Astrocyte of the cerebellum (primary cell): ENCODE data around the gene RPGRIP1.
"Not testable (repeated sequence)": the region's sequence is repeated elsewhere in the genome, so short reads cannot be mapped to it uniquely, and the experiment has no call there.

Experiments used
- DNase-seq: peaks from one replicate; pipeline ENCODE4 v3.0.0-alpha.2; 2011; ENCODE audit warnings: low read depth
- H3K4me3 ChIP-seq: 2 replicates; pipeline ENCODE4 v1.5.1; 2011; ENCODE audit warnings: mild to moderate bottlenecking, low read depth, low read length, moderate library complexity
- in situ Hi-C: cut with HindIII; loops from 2 replicates; pipeline ENCODE4 v1.10.0; 2017; ENCODE audit warnings: low sequenced_read_pairs
- TF ChIP-seq, protein P1 (sequence below): IDR thresholded peaks from 2 replicates; pipeline ENCODE4 v1.5.1; 2012; ENCODE audit warnings: low read length, low read depth, moderate library complexity, mild to moderate bottlenecking; ENCODE audit errors: missing control alignments

Gene RPGRIP1

DNA sequence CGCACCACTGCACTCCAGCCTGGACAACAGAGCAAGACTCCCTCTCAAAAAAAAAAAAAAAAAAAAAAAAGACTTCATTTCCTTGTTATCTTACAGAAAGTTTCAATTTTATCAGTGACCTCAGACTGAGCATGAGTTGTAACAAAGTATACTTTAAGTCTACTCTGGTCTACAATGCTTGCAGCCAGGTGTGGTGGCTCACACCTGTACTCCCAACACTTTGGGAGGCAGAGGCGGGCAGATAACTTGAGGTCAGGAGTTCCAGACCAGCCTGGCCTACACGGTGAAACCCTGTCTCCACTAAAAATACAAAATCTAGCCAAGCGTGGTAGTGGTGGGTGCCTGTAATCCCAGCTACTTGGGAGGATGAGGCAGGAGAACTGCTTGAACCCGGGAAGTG, 28.7 kb upstream of the RPGRIP1 start:
- in situ Hi-C loops = no loop called here
- H3K4me3 ChIP-seq = no peak overlapping the region
- TF ChIP-seq, protein P1, sequence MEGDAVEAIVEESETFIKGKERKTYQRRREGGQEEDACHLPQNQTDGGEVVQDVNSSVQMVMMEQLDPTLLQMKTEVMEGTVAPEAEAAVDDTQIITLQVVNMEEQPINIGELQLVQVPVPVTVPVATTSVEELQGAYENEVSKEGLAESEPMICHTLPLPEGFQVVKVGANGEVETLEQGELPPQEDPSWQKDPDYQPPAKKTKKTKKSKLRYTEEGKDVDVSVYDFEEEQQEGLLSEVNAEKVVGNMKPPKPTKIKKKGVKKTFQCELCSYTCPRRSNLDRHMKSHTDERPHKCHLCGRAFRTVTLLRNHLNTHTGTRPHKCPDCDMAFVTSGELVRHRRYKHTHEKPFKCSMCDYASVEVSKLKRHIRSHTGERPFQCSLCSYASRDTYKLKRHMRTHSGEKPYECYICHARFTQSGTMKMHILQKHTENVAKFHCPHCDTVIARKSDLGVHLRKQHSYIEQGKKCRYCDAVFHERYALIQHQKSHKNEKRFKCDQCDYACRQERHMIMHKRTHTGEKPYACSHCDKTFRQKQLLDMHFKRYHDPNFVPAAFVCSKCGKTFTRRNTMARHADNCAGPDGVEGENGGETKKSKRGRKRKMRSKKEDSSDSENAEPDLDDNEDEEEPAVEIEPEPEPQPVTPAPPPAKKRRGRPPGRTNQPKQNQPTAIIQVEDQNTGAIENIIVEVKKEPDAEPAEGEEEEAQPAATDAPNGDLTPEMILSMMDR = no peak
- no peak for DNase-seq

DNA sequence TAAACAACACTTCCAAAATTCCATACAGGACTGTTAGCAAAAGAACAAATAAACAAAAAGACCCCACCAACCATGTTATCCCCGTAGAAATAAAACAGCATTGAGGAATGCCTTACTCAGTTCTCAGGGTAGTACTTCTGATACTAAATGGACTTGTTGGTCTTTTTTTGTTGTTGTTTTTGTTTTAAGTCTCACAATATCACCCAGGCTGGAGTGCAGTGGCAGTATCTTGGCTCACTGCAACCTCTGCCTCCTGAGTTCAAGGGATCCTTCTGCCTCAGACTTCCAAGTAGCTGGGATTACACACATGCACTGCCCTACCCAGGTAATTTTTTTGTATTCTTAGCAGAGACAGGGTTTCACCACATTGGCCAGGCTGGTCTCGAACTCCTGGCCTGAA, 27.7 kb upstream of the RPGRIP1 start:
- no peak overlapping the region for H3K4me3 ChIP-seq
- in situ Hi-C loops = no loop called here
- TF ChIP-seq, protein P1 = no peak
- DNase-seq = no peak

DNA sequence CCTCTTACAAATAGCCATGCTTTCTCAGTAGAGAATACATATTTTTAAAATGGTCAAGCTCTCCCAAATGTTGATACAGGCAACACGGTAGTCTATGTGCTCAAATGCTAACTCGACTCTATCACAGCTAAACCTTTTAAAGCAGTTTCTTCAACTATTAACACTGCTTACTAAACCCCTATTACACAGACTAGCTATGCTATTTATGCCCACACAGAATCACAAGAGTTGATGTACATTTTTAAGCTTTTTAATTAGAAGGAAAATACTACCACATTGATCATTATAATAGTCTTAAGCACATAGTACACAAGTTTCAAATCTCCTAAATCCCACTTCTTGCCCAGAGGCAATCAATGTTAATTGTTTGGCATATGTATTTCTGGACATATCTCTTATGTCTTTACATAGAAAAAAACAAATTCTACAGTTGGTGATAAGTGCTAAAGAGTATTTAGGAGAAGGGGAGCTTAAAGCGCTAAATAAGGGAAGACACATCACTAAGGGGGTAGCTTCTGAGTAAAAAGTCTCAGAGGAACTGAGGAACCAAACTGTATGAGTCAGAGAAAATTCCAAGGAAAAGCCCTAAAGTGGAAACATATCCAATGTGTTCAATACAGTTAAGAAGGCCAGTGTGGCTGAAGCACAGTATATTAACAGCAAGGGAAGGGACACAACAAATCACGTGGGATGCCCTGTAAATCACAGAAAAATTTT, 24.3 kb upstream of the RPGRIP1 start:
- in situ Hi-C loops = no loop called here
- H3K4me3 ChIP-seq = no peak overlapping the region
- TF ChIP-seq, protein P1 = no peak
- no peak for DNase-seq

DNA sequence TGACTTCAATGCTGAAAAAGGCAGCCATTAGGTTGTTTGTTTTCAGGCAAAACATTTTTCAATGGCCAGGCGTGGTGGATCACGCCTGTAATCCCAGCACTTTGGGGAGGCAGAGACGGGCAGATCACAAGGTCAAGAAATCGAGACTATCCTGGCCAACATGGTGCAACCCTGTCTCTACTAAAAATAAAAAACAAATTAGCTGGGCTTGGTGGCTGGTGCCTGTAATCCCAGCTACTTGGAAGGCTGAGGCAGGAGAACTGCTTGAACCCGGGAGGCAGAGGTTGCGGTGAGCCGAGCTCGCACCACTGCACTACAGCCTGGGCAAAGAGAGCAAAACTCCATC, 23.8 kb upstream of the RPGRIP1 start:
- in situ Hi-C loops, DNase-seq, H3K4me3 ChIP-seq: not testable (repeated sequence)

DNA sequence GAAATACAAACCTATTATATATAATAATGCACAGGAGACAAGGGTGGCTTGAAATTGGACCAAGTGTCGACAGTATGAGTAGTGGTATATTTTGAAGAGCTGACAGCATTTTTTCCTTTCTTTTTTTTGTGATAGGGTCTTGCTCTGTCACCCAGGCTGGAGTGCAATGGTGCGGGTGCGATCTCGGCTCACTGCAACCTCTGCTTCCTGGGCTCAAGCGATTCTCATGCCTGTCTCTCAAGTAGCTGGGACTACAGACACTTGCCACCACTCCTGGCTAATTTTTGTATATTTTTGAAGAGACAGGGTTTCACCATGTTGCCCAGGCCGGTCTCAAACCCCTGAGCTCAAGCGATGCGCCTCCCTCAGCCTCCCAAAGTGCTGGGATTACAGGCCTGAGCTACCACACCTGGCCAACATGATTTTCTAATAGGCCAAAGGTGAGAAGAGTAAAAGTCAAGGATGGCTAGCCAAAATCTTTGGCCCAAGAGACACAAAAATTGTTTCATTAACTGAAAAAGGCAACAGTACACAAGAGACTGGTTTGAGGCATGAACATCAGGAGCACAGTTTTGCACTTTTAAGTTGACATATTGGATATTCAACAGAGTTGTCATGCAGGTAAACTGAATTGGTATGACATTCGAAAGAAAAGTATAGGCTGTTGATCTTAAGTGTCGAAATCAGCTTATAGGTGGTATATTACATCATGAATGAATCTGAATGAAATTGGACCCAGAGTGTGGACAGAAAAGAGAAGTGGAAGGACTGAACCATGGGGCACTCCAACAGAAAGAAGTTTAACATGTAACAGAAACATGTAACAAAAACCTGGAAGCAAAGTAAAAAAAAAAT, 23.1 kb upstream of the RPGRIP1 start:
- H3K4me3 ChIP-seq = no peak overlapping the region
- in situ Hi-C loops = no loop called here
- TF ChIP-seq, protein P1 = no peak
- DNase-seq = no peak

DNA sequence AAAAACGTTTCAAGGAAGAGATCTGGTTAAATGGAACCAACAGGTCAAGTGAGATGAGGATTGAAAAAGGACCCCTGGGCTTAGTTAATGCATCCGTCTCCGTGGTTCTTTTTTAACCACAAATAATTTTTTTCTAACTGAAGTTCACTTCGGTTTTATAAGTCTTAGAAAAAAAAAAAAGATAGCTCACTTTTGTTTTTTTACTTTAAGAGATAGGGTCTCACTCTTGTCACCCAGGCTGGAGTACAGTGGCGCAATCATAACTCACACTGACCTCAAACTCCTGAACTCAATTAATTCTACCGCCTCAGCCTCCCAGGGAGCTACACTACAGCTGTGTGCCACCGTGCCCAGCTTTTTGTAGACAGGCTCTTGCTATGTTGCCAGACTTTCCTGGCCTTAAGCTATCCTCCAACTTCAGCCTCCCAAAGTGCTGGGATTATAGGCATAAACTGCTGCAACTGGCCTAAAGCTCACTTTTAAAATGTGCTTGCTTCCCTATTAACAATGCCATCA, 22.4 kb upstream of the RPGRIP1 start:
- in situ Hi-C loops = no loop called here
- TF ChIP-seq, protein P1 = no peak
- H3K4me3 ChIP-seq = no peak overlapping the region
- DNase-seq = no peak
